HepG2 (cell line): ENCODE measurements around the gene APOM. TPM values are rescaled to one million over a fixed set of nuclear protein-coding genes. Genes with fewer than 3 reads are reported as not detected.

ENCODE experiments used
- MXD1 ChIP-seq: sonication (generic); formaldehyde crosslinking; IDR thresholded peaks from 2 replicates; pipeline ENCODE4 v1.4.0; 2020; ENCODE audit warnings: mild to moderate bottlenecking, missing genetic modification reagents
- SALL2 ChIP-seq: sonication (generic); formaldehyde crosslinking; IDR thresholded peaks from 2 replicates; pipeline ENCODE4 v1.8.1; 2023; ENCODE audit warnings: mild to moderate bottlenecking, missing genetic modification reagents, inconsistent platforms
- SNAPC4 ChIP-seq: sonication (generic); formaldehyde crosslinking; IDR thresholded peaks from 2 replicates; pipeline ENCODE4 v1.4.0; 2020; ENCODE audit warnings: mild to moderate bottlenecking, missing genetic modification reagents
- TAF1 ChIP-seq: sonication (generic); formaldehyde crosslinking; IDR thresholded peaks from 2 replicates; pipeline ENCODE4 v1.4.0; 2020; ENCODE audit warnings: missing genetic modification reagents
- ZBTB43 ChIP-seq: sonication (generic); formaldehyde crosslinking; conservative IDR thresholded peaks from 2 replicates; pipeline ENCODE4 v1.4.0; 2020; ENCODE audit warnings: missing genetic modification reagents
- ZNF205 ChIP-seq: IDR thresholded peaks from 2 replicates; pipeline ENCODE4 v1.6.1; 2018; ENCODE audit warnings: missing biosample characterization, missing genetic modification reagents
- ZNF33B ChIP-seq: sonication (generic); formaldehyde crosslinking; IDR thresholded peaks from 2 replicates; pipeline ENCODE4 v1.5.1; 2020; ENCODE audit warnings: mild to moderate bottlenecking, missing genetic modification reagents
- ZNF569 ChIP-seq: sonication (generic); formaldehyde crosslinking; IDR thresholded peaks from 2 replicates; pipeline ENCODE4 v1.5.0; 2020; ENCODE audit warnings: mild to moderate bottlenecking, missing genetic modification reagents, moderate library complexity, borderline replicate concordance
- ZNF670 ChIP-seq: sonication (generic); formaldehyde crosslinking; IDR thresholded peaks from 2 replicates; pipeline ENCODE4 v1.8.0; 2022; ENCODE audit warnings: mild to moderate bottlenecking, missing genetic modification reagents, borderline replicate concordance
- ZNF781 ChIP-seq: sonication (generic); formaldehyde crosslinking; IDR thresholded peaks from 2 replicates; pipeline ENCODE4 v1.5.1; 2020; ENCODE audit warnings: borderline replicate concordance, mild to moderate bottlenecking, missing genetic modification reagents; ENCODE audit errors: not compliant biosample characterization
- ZSCAN20 ChIP-seq: sonication (generic); formaldehyde crosslinking; IDR thresholded peaks from 2 replicates; pipeline ENCODE4 v1.4.0; 2020; ENCODE audit warnings: missing genetic modification reagents, mild to moderate bottlenecking, borderline replicate concordance
- ZUFSP ChIP-seq: sonication (generic); formaldehyde crosslinking; IDR thresholded peaks from 2 replicates; pipeline ENCODE4 v1.9.0; 2021; ENCODE audit warnings: missing genetic modification reagents, mild to moderate bottlenecking, borderline replicate concordance
- polyA plus RNA-seq, 8 experiments: library from polyadenylated mRNA; depleted of rRNA in 3 of 8; stranded (reverse) in 7 of 8; unstranded in 1 of 8; fragments of >200 nt; fragmentation: Illumina TruSeq in 4 of 8; extraction: Trizol in 4 of 8; gene quantifications; 2 replicates each; pipeline versions ENCODE4 v1.2.1 to v1.2.3, GENCODE V29; 2011 to 2016; ENCODE audit warnings: low read depth in 4 of 8, missing spikeins in 1 of 8, mixed read lengths in 1 of 8; ENCODE audit not compliant: insufficient read depth in 1 of 8
- total RNA-seq, 5 experiments: library from RNA; depleted of rRNA; stranded (reverse); fragments of >200 nt; fragmentation: Illumina TruSeq; extraction: Trizol; gene quantifications; 2 replicates each; pipeline ENCODE4 v1.2.3, GENCODE V29; 2016; ENCODE audit warnings: low read depth in 1 of 5

The APOM gene
- total and polyA plus RNA-seq, 2 of the 13 experiments (the other 11 are each of a cell fraction or from before 2014, with no cell fraction given): 98.2 to 1,140 TPM

GRCh38 chr6:31702819-31703716 lies 47.4 kb downstream of the APOM start, which contains the start of gene ABHD16A (continued):
- TF ChIP-seq ZBTB43 (no peak), SNAPC4 (CRISPR knock-in tag) (peak; percentile 88), TAF1 (CRISPR knock-in tag) (peak; percentile 63), ZNF205 (CRISPR knock-in tag) (peak; percentile 62; the same call in 1 of the 2 replicates), ZNF569 (CRISPR knock-in tag) (no peak), ZNF781 (CRISPR knock-in tag) (no peak), ZSCAN20 (CRISPR knock-in tag) (peak; percentile 36; the same call in 1 of the 2 replicates), ZUFSP (no peak), MXD1 (CRISPR knock-in tag) (peak; percentile 71; the same call in 1 of the 2 replicates), ZNF670 (CRISPR knock-in tag) (peak; percentile 94), ZNF33B (CRISPR knock-in tag) (no peak), SALL2 (peak; percentile 52; the same call in 1 of the 2 replicates)
